Stimulated activated CD4-positive, alpha-beta T cell treated with anti-CD3 and anti-CD28 coated beads, Interleukin-12 subunit alpha, Interleukin-12 subunit beta, amount 100 ng/mL, for 24 hours (primary cell): ENCODE measurements around the gene MAP3K10.

ENCODE experiments used
- DNase-seq, 2 experiments: peaks; one replicate each; pipeline ENCODE4 v3.0.0-alpha.2; 2020; ENCODE audit warnings: low read depth in 2 of 2

Gene MAP3K10

DNA sequence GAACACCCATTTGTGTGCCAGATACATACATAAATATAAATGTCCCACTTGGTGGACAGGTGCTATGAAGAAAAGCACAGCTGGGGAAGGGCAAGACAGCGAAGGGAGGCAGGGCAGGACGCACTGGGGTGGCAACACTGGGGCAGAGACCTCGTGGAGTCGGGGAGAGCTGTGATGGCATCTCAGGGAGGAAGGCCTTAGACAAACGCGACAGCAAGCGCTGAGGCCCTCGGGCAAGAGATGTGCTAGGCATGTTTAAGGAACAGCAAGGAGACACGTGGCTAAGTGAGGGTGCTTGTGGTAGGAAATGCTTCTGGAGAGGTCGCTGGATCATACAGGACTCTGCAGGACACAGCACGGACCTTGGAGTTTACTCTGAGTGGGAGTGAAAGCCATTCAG, 58.6 kb downstream of the MAP3K10 start:
- no peak for DNase-seq

DNA sequence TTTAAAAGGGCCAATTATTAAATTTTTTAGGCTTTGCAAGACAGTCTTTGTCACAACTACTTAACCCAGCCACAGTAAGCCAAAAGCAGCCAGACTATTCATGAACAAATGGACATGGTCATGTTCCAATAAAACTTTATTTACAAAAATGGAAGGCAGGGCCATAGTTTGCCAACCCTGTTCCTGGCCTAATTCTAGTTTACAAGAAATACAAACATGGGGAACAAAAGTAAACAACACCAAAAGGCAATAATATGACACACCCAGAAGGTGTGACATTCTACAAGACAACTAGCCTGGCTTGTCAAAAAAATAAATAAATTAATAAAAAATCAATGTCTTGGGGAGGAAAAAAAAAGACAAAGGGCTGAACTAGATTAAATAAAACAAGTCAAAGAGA, 60.0 kb downstream of the MAP3K10 start:
- no peak for DNase-seq

DNA sequence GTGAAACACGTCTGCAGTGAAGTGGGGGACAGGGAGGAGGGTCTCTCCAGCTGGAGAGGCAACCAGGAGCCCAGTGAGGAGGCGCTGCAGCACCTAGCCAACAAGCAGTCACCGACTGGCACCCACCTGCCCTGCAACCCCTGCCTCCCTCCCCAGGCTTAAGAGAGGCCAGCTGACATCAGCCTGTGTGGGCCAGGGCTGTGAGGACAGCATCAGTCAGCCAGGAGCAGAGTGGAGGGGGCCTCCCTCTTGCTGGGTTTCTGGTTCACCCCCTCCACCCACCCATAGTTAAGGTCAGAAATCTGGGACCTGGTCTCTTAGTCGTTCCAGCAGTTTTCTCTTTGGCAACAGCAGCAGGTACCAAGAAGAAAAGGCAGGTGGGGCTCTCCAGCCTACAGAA, 60.8 kb downstream of the MAP3K10 start:
- DNase-seq: no peak

DNA sequence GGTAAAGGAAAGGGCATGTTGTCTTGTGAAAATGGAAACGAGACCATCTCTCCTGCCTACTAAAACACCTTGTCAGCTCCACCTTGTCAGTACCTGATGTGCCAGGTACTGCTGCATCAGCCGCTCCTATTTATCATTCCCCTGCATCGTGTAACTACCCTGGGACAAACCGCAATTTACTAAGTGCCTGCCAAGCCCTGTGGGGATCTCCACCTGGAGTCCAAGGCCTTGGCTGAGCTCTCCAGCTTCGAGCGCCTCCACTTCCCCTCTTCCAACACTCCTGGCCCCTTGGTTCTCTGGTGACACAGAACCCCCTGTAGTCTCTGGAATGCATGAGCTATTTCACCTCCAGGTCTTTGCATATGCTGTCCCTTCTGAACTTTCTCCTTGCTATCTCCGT, 61.2 kb downstream of the MAP3K10 start:
- DNase-seq: no peak

DNA sequence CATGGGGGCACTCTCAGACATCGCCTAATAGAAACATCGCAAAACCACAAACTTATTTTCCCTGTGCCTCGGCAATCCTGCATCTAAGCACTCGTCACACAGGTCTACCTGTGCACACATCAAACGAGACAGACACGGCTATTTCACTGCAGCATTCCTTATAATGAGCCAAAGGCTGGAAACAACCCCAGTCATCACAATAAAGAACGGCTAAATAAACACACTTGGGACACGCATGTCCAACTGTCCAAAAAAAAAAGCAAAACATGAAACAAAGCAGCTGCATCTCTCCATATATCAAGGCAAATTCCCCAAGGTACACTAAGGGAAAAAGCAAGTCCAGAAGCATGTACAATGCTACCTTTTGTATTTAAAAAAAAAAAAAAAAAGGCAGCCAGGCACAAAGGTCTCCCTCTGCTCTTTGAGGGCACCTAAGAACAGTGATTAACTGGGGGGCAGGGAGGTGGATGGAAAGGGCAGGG, 62.4 kb downstream of the MAP3K10 start:
- no peak for DNase-seq

DNA sequence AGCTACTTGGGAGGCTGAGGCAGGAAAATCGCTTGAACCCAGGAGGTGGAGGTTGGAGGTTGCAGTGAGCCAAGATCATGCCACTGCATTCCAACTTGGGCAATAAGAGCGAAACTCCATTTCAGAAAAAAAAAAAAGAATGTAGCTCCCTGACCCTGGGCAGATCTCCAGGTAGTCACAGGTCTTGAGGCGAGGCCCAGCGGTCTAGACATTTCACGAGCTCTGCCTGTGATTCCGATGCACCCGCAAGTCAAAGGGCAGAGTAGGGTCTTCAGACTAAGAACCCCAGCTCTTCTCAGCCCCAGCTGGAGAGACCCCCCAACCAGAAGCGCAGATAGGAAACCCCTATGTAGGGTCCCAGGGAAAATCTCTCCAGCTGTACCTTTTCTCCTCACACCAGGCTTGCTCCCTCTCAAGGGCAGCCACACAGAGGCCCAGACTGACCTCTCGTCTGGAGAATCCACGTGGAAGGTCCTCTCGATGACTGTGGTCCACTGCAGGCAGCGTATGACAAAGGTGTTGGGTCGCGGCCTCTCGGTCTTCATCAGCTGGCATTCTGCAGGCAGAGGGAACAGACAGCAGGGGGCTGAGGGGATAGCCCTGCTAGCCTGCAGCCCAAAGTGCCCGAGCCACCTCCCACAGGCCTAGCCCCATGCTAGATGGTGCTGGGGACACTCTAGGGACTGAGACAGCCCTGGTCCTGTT, 63.6 kb downstream of the MAP3K10 start:
- no peak for DNase-seq

DNA sequence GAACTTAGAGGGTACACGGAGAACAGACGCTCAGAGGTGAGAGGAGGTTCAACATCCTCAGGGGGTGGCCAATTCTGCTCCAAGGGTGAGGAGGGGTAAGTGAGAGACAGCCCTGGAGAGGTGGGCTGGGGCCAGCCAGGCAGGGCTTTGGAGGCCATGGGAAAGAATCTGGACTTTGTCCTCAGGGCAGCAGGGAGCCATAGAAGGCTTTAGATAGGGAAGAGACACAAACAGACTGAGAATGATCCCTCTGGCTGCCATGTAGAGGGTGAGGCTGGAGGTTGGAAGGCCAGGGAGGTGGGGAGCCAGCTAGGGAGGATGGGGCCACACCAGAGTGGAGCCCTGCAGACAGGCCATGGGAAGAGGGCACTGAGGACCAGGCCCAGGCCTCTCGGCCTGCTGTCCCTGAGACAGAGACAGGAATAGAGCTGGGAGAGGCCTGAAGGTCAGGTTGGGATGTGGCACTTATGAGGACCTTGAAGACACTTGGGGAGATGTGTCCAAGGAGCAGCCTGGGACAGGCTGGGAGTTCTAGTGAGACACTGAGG, 64.5 kb downstream of the MAP3K10 start:
- DNase-seq: no peak

DNA sequence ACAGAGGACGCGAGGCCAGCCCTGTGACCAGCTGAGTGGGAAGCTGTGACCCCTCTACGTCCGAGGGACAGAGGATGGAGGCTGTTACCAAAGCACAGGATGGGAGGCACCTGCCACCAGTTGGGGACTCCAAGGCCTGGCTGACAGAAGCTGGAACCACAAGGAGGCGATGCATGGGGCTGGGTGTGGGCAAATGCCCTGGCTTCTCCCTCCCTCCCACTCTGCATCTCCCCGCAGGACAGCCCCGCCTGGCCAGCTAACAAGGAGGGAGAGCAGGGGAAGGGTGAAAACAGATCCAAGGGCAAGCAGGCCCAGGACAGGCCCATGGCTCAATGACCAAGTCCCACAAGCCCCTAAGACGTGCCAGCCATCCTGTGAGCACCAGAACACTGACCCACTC, 65.3 kb downstream of the MAP3K10 start:
- no peak for DNase-seq

DNA sequence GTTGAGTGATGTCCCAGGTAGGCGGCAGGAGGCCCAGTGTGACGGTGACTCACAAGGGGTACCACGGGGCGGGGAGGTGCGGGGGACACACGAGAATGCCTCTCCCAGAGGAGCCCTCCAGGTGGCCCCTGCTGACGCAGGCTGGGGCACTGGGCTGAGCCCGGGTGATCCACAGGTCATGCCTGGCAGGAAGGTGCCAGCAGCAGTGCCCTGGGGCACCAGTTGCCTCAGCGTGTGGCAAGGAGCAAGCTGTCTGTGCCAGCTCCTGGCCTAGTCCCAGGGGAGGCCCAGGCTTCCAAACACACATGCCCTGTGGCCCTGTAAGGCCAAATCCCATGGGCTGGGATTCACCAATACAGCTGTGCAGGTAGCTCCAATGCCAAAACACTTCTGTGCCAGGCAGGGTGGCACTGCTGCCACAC, 65.9 kb downstream of the MAP3K10 start:
- no peak for DNase-seq

DNA sequence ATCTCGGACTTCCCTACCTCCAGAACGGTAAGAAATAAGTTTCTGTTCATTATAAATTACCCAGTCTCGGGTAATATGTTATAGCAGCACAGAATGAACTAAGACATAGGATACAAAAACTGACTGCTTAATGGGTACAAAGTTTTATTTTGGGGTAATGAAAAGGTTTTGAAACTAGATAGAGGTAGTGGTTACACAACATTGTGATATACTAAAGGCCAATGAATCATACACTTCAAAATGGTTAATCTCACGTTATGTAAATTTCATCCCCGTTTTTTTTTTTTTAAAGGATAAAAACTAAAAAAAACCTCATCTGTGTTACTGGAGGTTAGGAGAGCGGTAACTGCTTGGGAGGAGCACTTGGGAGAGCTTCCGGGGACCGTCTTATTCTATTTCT, 70.4 kb downstream of the MAP3K10 start:
- DNase-seq: no peak

DNA sequence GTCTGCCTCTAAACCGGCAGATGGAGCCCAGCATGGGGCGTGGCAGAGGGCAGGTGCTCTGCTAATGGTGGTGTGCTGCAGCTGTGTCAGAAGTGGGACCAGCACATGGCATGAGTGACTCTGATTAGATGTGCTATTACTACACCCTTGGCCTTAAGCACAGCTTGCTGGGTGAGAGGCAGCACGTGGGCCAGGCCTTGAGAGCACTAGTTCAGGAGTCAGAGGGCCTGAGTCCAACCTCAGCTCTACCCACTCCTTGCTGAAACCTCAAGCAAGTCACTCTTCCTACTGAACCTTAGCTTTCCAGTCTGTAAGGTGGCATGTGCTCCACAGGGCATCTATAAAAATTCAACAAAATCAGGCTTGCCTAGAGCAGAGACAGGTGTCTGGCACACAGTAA, 71.2 kb downstream of the MAP3K10 start:
- DNase-seq: no peak

DNA sequence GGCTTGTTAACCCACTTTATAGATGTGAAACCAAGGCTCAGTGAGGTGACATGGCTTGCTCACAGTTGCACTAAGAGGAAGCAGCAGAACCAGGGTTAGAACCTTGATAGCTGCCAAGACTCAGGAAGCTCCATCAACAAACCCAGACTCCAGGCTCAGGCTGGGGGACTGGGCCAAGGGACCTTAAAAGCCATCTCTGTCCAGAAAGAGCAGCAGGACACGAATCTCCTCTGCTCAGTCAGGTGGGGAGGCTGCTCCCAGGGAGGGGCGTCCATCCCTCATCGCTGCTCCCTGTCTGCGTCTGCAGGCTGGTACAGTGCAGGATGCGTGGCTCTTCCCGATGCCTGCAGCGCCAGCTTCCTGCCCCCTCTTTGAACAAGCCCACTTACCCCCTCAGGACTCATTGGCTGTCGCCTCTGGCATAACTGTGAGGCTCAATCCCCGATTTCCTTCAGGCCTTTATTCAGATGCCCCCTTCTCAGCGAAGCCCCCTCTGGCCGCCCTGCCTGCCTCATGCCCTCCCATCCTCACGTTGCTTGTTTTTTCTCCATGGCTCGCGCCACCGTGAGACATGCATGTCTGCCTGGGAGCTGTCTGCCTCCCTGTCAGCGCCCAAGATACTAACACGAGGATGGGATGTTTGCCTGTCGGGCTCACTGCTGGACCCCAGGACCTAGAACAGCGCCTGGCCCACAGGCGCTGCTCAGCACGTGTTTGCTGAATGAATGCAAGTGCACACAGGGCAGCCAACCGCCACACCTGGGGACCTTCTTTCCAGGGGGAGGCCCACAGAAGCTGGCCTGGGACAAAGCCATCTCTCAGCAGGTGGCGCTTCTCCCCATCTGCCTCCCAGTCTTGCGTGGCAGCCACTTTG, 72.5 kb downstream of the MAP3K10 start:
- no peak for DNase-seq

DNA sequence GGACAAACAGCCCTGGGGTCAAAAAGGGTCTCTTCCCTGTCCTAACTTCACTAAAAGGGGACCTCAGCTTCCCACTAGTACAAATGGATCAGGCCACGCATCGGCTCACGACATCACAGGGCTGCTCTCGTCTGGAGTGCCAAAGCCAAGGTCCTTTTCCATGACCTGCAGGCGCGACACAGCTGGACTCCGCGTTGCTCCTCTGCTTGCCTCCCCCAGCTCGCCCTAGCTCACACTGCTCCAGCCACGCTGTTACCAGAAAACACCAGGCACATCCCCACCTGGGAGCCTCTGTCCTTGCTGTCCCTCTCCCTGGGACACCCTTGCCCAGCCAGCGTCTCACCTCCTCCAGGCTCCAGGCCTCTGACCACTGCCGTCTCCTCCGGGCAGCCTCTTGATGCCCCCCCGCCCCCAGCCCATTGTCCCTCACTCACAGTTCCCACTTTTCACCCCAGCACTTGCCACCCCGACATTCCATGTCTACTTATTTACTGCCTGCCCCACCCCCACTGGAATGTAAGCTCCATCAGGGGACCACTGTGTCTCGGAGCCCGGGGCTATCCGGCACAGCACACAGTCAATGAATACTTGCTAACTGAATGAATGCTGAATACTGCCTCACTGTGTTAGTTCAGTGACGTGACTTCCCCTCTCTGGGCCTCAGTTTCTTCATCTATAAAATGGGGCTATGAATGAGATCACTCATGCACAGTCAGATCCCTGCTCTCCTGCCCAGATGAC, 73.3 kb downstream of the MAP3K10 start:
- DNase-seq: no peak
